GM10266 (cell line): Measurements from ENCODE around the gene CKMT2.

Experiments used
- DNase-seq: peaks from one replicate; pipeline ENCODE4 v3.0.0; 2012; ENCODE audit errors: extremely low spot score
- TF ChIP-seq, protein P1 (sequence below): IDR thresholded peaks from 2 replicates; pipeline ENCODE4 v1.5.1; 2012; ENCODE audit warnings: mild to moderate bottlenecking, low read depth; ENCODE audit not compliant: control insufficient read depth, insufficient read depth; ENCODE audit errors: missing control alignments

Gene CKMT2

DNA sequence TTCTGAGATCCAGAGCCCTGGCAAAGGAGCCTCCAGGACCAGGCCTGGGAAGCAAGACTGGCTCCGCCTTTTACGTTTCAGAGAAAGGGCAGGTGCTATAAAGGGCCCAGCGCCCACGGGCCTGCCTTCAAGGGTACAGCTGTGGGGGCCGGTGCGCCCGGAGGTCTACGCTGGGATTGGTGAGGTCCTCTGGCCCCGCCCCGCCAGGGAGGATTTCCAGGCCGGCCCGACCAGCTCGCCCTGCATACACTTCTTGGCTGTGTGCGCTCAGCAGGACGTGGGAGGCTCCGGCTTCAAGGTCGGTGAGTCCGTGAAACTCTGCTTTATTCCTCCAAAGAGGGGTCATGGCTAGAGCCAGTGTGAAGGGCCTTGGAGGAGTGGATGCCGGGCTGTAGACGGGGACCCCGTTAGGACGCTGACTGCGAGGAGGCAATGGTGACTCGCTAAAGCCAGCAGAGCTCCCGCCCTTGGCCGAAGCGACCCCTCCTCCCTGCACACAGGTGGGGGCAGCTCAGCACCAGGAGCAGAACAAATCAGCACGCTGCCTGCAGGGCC is at the start of gene CKMT2:
TSS of gene CKMT2 (plus strand) at position 243 of the 555 bp plus-strand sequence. CDS start 17,811 bp downstream, outside the sequence.
- DNase-seq, result no peak
- TF ChIP-seq, protein P1, sequence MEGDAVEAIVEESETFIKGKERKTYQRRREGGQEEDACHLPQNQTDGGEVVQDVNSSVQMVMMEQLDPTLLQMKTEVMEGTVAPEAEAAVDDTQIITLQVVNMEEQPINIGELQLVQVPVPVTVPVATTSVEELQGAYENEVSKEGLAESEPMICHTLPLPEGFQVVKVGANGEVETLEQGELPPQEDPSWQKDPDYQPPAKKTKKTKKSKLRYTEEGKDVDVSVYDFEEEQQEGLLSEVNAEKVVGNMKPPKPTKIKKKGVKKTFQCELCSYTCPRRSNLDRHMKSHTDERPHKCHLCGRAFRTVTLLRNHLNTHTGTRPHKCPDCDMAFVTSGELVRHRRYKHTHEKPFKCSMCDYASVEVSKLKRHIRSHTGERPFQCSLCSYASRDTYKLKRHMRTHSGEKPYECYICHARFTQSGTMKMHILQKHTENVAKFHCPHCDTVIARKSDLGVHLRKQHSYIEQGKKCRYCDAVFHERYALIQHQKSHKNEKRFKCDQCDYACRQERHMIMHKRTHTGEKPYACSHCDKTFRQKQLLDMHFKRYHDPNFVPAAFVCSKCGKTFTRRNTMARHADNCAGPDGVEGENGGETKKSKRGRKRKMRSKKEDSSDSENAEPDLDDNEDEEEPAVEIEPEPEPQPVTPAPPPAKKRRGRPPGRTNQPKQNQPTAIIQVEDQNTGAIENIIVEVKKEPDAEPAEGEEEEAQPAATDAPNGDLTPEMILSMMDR, result no peak

DNA sequence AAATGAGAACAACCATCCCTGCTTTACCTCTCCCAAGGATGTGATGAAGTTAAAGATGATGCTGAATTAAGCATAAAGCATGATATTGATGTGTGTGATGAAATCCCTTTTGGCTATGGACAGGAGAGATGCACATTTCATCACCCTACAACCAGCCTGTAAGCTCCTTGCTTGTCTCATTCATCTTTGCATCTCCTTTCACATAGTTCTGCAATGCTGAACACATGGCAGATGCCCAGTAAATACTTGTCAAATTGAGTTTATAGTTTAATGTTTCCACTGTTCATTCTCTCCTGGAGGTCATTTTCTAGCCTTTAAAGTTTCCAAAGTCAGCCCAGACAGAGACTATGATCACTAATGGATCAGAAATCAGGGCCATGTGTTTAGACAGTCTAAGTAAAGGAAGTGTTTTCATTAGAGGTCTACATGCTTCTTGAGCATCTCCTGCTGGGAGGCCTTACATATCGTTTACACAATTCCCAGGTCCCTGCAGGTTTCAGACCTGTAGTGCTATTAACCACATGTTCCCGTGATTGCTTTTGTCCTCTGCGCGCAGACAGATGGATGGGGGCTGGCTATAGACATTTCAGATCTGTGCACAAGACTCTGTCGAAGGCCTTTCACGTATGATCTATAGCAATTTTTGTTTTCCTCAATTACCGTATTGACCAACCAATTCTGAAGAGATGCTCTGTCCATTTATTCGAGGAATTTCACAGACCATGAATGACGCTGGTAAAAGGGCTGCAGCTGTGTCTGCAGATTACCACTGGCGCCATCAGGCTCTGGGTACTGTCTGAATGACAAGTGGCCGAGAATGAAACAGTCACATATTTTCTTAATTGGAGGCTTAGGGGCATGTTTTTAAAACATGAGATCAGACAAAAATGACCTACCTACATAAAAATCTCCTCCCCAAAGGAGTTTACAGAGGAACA is 49.0 kb upstream of the CKMT2 start:
- no peak for DNase-seq
- TF ChIP-seq, protein P1, result no peak

DNA sequence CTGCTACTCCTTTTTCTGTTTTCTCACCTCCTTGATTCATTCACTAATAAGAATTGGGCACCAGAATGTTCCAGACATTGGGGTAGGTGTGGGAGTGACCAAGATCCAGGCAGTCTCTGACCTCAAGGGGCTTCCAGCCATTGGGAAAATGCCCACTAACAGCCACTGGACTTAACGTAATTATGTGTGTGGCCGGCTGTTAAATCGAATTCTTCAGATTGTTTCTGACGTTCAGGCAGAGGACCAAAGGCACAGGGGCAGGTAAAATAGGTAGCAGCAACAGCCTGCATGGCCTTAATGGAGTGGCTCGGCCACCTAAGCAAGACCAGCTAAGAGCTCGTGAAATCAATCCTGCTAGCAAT is 48.4 kb upstream of the CKMT2 start:
- no peak for DNase-seq

DNA sequence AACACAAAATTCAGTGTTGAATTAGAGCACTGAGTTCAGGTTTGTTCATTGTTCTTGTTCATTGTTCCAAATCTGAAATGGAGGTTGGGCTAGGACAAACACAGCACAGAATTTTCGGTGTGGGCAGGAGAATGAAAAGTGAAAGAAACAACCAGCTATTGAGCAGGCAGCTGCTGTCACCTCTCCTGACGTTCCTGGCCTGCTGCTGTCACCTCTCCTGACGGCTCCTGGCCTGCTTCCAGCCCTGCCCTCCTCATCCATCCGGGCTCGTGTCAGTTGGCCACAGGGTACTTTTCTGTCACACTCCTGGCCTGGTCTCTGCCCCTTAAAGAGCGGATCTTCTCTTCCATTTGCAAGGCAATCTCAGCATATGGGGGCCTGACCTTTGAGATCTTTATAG is 45.2 kb upstream of the CKMT2 start:
- DNase-seq, result no peak
- TF ChIP-seq, protein P1, result no peak

More for the DNA sequence above, 48.4 kb upstream of the CKMT2 start:
- TF ChIP-seq, protein P1, result no peak

DNA sequence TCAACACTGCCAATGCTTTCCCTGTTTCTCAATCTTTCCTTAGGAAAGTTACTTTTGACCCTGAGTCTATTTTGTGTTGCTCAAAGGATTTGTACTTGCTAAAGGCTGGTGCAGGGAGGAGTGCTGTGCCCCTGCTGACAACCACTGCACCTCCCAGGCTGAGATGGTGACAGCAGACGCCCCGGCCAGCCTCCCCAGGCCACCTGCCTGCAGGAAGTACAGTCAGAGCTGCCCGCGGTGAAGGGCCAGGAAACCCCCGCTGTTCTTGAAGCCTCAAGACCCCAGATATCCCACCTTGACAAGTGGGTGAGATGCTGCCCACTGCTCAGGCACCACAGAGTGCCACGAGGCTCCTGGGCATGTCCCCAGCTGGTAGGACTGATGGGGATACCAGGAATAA is 44.2 kb upstream of the CKMT2 start:
- TF ChIP-seq, protein P1, result no peak
- no peak for DNase-seq

DNA sequence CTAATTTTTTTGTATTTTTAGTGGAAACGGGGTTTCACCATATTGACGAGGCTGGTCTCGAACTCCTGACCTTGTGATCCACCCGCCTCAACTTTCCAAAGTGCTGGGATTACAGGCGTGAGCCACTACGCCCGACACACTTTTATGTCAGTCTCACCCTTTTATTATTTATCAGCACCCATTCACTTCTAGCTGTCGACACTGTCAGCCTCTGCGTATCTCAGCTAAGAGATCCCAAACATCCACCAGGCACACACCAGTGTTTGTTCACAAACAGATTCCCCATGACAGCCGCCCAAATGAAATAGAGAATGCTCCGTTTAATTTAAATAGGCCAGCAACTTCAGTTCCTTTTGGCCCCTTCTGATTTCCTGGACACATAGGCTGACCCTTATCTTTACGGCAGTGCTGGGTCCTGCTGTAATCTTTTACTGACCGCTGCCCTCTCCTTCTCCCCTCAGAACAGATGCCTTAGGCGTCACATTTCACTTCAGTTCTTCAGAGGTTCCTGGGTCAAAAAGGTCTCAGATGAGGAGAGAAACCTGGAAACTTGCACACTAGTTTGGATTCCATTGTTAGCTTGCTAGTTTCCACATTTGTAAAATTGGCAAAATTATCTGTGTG is 43.1 kb upstream of the CKMT2 start:
- DNase-seq, result no peak

More for the DNA sequence above, 43.1 kb upstream of the CKMT2 start:
- TF ChIP-seq, protein P1, result no peak
